B cell (primary cell): Measurements from ENCODE around the gene MKRN1. TPM values are rescaled to one million over a fixed set of nuclear protein-coding genes. Genes with fewer than 3 reads are reported as not detected.
"Not testable (repeated sequence)": the region's sequence is repeated elsewhere in the genome, so short reads cannot be mapped to it uniquely, and the experiment has no call there.

Source experiments
- ATAC-seq: fragments of 200-7000 bp; cut with Tn5 transposase; one replicate; pipeline ENCODE4 v1.10.0; 2021; ENCODE audit warnings: low read depth, mild to moderate bottlenecking, moderate number of reproducible peaks, moderate library complexity
- CTCF ChIA-PET: fragments of 350-600 bp; sonication (Branson Sonifier 250); formaldehyde crosslinking; loops from one replicate; lab custom pipeline; 2021; ENCODE audit warnings: antibody characterized with exemption, inconsistent platforms; lab: Charles Lee
- POLR2A ChIA-PET: fragments of 350-600 bp; sonication (Branson Sonifier 250); formaldehyde crosslinking; loops from one replicate; lab custom pipeline; 2021; ENCODE audit warnings: antibody characterized with exemption; lab: Charles Lee
- DNase-seq: peaks from one replicate; pipeline ENCODE4 v3.0.0; 2013
- H2AFZ ChIP-seq: 2 replicates; pipeline ENCODE4 v1.6.1; 2012; ENCODE audit warnings: mild to moderate bottlenecking, low read depth, low read length; ENCODE audit not compliant: insufficient read depth, poor library complexity, severe bottlenecking
- H3K27ac ChIP-seq, 2 donors: 1 replicate in 1 of 2; 2 replicates in 1 of 2; pipeline ENCODE4 v1.5.1; 2012 to 2013; ENCODE audit warnings: low read length in 2 of 2, mild to moderate bottlenecking in 2 of 2, moderate library complexity in 1 of 2
- H3K27me3 ChIP-seq, 4 experiments: fragments of 200-600 bp in 1 of 4; sonication (generic) in 1 of 4; replicated peaks in 1 of 4; 1 replicate in 2 of 4; 2 replicates in 2 of 4; pipeline versions ENCODE4 v1.6.1 to v1.7.0; 2013 to 2016; ENCODE audit warnings: low read length in 3 of 4, mild to moderate bottlenecking in 2 of 4, mixed read lengths in 1 of 4, moderate library complexity in 1 of 4; ENCODE audit not compliant: insufficient read depth in 4 of 4, control insufficient read depth in 3 of 4; ENCODE audit errors: control extremely low read depth in 1 of 4
- H3K36me3 ChIP-seq, 2 experiments: replicated peaks in 1 of 2; 1 replicate in 1 of 2; 2 replicates in 1 of 2; pipeline versions ENCODE4 v1.6.1 to v1.7.1; 2013; ENCODE audit warnings: low read length in 1 of 2; ENCODE audit not compliant: insufficient read depth in 2 of 2, control insufficient read depth in 1 of 2; ENCODE audit errors: control extremely low read depth in 1 of 2, extremely low read depth in 1 of 2
- H3K4me1 ChIP-seq, 2 donors: fragments of 200-600 bp in 1 of 2; sonication (generic) in 1 of 2; 1 replicate in 1 of 2; 2 replicates in 1 of 2; pipeline versions ENCODE4 v1.5.1 to v1.6.1; 2013 to 2017; ENCODE audit warnings: low read length in 2 of 2; ENCODE audit not compliant: control insufficient read depth in 2 of 2, insufficient read depth in 2 of 2
- H3K4me2 ChIP-seq: replicated peaks from 2 replicates; pipeline ENCODE3; 2012; ENCODE audit warnings: mild to moderate bottlenecking, low read depth, low read length; ENCODE audit not compliant: poor library complexity, severe bottlenecking
- H3K4me3 ChIP-seq, 5 experiments: fragments of 200-600 bp in 1 of 5; sonication (generic) in 1 of 5; 1 replicate in 3 of 5; 2 replicates in 2 of 5; pipeline versions ENCODE4 v1.5.1 to v1.7.0; 2011 to 2016; ENCODE audit warnings: low read length in 4 of 5, mild to moderate bottlenecking in 4 of 5, low read depth in 2 of 5, control low read depth in 1 of 5, moderate library complexity in 1 of 5; ENCODE audit not compliant: insufficient read depth in 1 of 5; ENCODE audit errors: control extremely low read depth in 1 of 5, extremely low read depth in 1 of 5
- H3K79me2 ChIP-seq: fragments of 200-600 bp; sonication (generic); one replicate; pipeline ENCODE4 v1.6.0; 2016; ENCODE audit warnings: low read length; ENCODE audit not compliant: control insufficient read depth, insufficient read depth
- H3K9ac ChIP-seq: fragments of 200-600 bp; sonication (generic); 2 replicates; pipeline ENCODE4 v1.6.1; 2017; ENCODE audit warnings: mild to moderate bottlenecking, low read length, moderate library complexity
- H3K9me3 ChIP-seq, 3 donors: one replicate each; pipeline versions ENCODE4 v1.6.1 to v1.7.1; 2013; ENCODE audit warnings: low read length in 2 of 3; ENCODE audit not compliant: control insufficient read depth in 2 of 3, insufficient read depth in 1 of 3; ENCODE audit errors: control extremely low read depth in 1 of 3
- H4K20me1 ChIP-seq: 2 replicates; pipeline ENCODE4 v1.6.0; 2012; ENCODE audit warnings: mild to moderate bottlenecking, low read length; ENCODE audit not compliant: insufficient read depth, control insufficient read depth, poor library complexity, severe bottlenecking
- H3K27ac Mint-ChIP-seq: one replicate; pipeline ENCODE4 v1.8.0; 2021; ENCODE audit warnings: mixed read lengths
- H3K27me3 Mint-ChIP-seq: one replicate; pipeline ENCODE4 v1.8.0; 2021; ENCODE audit warnings: mixed read lengths
- H3K4me1 Mint-ChIP-seq: one replicate; pipeline ENCODE4 v1.8.0; 2021; ENCODE audit warnings: mixed read lengths
- H3K4me3 Mint-ChIP-seq: one replicate; pipeline ENCODE4 v1.8.0; 2021; ENCODE audit warnings: mixed read lengths
- H3K9me3 Mint-ChIP-seq: one replicate; pipeline ENCODE4 v1.8.0; 2022; ENCODE audit warnings: mixed read lengths; ENCODE audit not compliant: insufficient read depth
- EZH2 ChIP-seq: IDR thresholded peaks from 2 replicates; pipeline ENCODE4 v1.6.1; 2012; ENCODE audit warnings: borderline replicate concordance, low read depth, mild to moderate bottlenecking, moderate library complexity, low read length; ENCODE audit not compliant: insufficient read depth, poor library complexity, severe bottlenecking
- WGBS: methylation state at CpG from one replicate; pipeline ENCODE4 v1.1.5; 2013; ENCODE audit warnings: missing lambda C conversion rate; ENCODE audit not compliant: insufficient coverage; 5-methylcytosine and 5-hydroxymethylcytosine counted together
- intact Hi-C: fragments of 100-400 bp; cut with micrococcal nuclease; formaldehyde crosslinking; loops from one replicate; pipeline ENCODE4 v1.10.0; 2022
- polyA plus RNA-seq: library from polyadenylated mRNA; depleted of rRNA; stranded (reverse); fragments of >200 nt; gene quantifications from 2 replicates; pipeline ENCODE4 v1.2.3, GENCODE V29; 2012
- total RNA-seq, 2 donors: library from RNA; stranded (reverse); fragments of 120-200 nt in 1 of 2; gene quantifications; 1 replicate in 1 of 2; 2 replicates in 1 of 2; pipeline versions ENCODE4 v1.2.3 to v1.2.4, GENCODE V29; 2013 to 2022
- TF ChIP-seq, protein P1 (sequence below): fragments of 200-600 bp; IDR thresholded peaks from one replicate; pipeline ENCODE4 v1.8.0; 2022; ENCODE audit warnings: antibody characterized with exemption, mild to moderate bottlenecking

The MKRN1 gene
- total and polyA plus RNA-seq, 2 donors (not counting 1 experiment from before 2014, with no cell fraction given) = 41.9 to 147 TPM

DNA sequence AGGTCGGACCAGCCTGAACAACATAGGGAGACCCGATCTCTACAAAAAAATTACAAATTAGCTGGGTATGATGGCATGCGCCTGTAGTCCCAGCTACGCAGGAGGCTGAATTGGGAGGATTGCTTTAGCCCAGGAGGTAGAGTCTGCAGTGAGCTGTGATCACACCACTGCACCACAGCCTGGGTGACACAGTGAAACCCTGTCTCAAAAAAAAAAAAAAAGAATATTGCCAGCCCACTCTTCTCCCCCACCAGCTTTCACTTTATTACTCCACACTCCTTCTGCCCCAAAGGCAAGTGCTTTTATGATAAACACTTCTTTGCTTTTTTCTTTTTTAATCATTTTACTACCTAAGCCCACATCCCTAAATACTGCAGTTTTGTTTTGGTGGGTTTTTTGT lies 60.7 kb downstream of the MKRN1 start:
- no peak for DNase-seq
- Mint-ChIP-seq H3K27ac (no peak overlapping the region), H3K27me3 (peaks cover 6% of the 10 kb centered on the region), H3K4me1 (no peaks in the 10 kb centered on the region), H3K4me3 (no peak overlapping the region), H3K9me3 (no peaks in the 10 kb centered on the region)
- Histone ChIP-seq H4K20me1 (no peaks in the 10 kb centered on the region), H3K27me3 (no peaks in the 10 kb centered on the region), H3K9me3 (no peaks in the 10 kb centered on the region), H3K27ac (no peak overlapping the region), H2AFZ (no peak overlapping the region), H3K4me3 (no peak overlapping the region), H3K4me2 (no peak overlapping the region), H3K9ac (no peak overlapping the region), H3K36me3 (peaks cover 0 to 1% of the 10 kb centered on the region in 2 experiments), H3K79me2 (no peaks in the 10 kb centered on the region), H3K4me1 (no peaks in the 10 kb centered on the region)
- ChIA-PET POLR2A (no interaction called here), CTCF (no interaction called here)
- 40% methylated on average over 1 of the region's 4 CpGs for WGBS
- no peak for TF ChIP-seq EZH2
- TF ChIP-seq, protein P1, sequence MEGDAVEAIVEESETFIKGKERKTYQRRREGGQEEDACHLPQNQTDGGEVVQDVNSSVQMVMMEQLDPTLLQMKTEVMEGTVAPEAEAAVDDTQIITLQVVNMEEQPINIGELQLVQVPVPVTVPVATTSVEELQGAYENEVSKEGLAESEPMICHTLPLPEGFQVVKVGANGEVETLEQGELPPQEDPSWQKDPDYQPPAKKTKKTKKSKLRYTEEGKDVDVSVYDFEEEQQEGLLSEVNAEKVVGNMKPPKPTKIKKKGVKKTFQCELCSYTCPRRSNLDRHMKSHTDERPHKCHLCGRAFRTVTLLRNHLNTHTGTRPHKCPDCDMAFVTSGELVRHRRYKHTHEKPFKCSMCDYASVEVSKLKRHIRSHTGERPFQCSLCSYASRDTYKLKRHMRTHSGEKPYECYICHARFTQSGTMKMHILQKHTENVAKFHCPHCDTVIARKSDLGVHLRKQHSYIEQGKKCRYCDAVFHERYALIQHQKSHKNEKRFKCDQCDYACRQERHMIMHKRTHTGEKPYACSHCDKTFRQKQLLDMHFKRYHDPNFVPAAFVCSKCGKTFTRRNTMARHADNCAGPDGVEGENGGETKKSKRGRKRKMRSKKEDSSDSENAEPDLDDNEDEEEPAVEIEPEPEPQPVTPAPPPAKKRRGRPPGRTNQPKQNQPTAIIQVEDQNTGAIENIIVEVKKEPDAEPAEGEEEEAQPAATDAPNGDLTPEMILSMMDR = no peak
- ATAC-seq = no peak
- intact Hi-C loops = no loop called here

DNA sequence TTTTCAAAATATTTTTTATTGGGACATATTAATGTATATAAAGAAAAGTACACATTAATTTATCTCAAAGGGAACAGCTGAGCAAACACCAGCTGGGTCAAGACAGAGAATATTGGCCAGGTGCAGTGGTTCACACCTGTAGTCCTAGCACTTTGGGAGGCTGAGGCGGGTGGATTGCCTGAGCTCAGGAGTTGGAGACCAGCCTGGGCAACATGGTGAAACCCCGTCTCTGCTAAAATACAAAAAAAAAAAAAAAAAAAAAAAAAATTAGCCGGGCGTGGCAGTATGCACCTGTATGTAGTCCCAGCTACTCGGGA lies 61.2 kb downstream of the MKRN1 start:
- H3K27me3 Mint-ChIP-seq, H3K4me1 ChIP-seq, H3K4me3 ChIP-seq, H3K27me3 ChIP-seq, H4K20me1 ChIP-seq, ATAC-seq, H3K9ac ChIP-seq, H3K4me1 Mint-ChIP-seq, H3K27ac ChIP-seq, CTCF ChIA-PET, H3K79me2 ChIP-seq, H3K9me3 Mint-ChIP-seq, H3K9me3 ChIP-seq, H3K4me3 Mint-ChIP-seq, DNase-seq, H3K4me2 ChIP-seq, H3K27ac Mint-ChIP-seq, H3K36me3 ChIP-seq, intact Hi-C loops, H2AFZ ChIP-seq: not testable (repeated sequence)
- POLR2A ChIA-PET = interaction anchor here (0.6 kb wide), 1 partner anchor 72 kb away, joined by 3 read pairs; no protein-coding TSS in a partner anchor
- WGBS = 66% methylated on average over 2 of the region's 5 CpGs
